GM12878 (cell line): Measurements from ENCODE around the gene PLCG2. TPM values are rescaled to one million over a fixed set of nuclear protein-coding genes. Genes with fewer than 3 reads are reported as not detected.

Experiments
- CBX3 ChIP-seq: fragments of 200-600 bp; sonication (generic); IDR thresholded peaks from 2 replicates; pipeline ENCODE4 v1.6.1; 2016; ENCODE audit warnings: low read depth, borderline replicate concordance
- CREB1 ChIP-seq: IDR thresholded peaks from 2 replicates; pipeline ENCODE4 v1.6.1; 2012; ENCODE audit warnings: low read depth, mild to moderate bottlenecking, inconsistent platforms
- GATAD2B ChIP-seq: fragments of 450-650 bp; conservative IDR thresholded peaks from 2 replicates; pipeline ENCODE4 v1.6.1; 2017; ENCODE audit warnings: low read depth, mild to moderate bottlenecking, moderate library complexity
- JUNB ChIP-seq: IDR thresholded peaks from 2 replicates; pipeline ENCODE4 v1.6.1; 2016; ENCODE audit warnings: antibody characterized with exemption, mild to moderate bottlenecking
- JUND ChIP-seq: IDR thresholded peaks from 2 replicates; pipeline ENCODE4 v1.6.1; 2012; ENCODE audit warnings: low read depth, mild to moderate bottlenecking, low read length, improper control_type of control experiment, moderate library complexity
- LARP7 ChIP-seq: fragments of 450-650 bp; IDR thresholded peaks from 2 replicates; pipeline ENCODE4 v1.6.1; 2017; ENCODE audit warnings: mild to moderate bottlenecking
- NBN ChIP-seq: fragments of 450-650 bp; IDR thresholded peaks from 2 replicates; pipeline ENCODE4 v1.6.1; 2016
- NFXL1 ChIP-seq: fragments of 450-650 bp; IDR thresholded peaks from 2 replicates; pipeline ENCODE4 v1.6.1; 2017; ENCODE audit warnings: antibody characterized with exemption, mild to moderate bottlenecking, borderline replicate concordance
- PML ChIP-seq: IDR thresholded peaks from 2 replicates; pipeline ENCODE4 v1.6.1; 2012; ENCODE audit warnings: low read length, inconsistent platforms
- POLR2AphosphoS5 ChIP-seq: IDR thresholded peaks from 2 replicates; pipeline ENCODE4 v1.6.1; 2011; ENCODE audit warnings: mild to moderate bottlenecking, low read length, inconsistent platforms
- SPI1 ChIP-seq: IDR thresholded peaks from 2 replicates; pipeline ENCODE4 v1.6.1; 2011; ENCODE audit warnings: low read depth, mild to moderate bottlenecking, low read length, moderate library complexity, borderline replicate concordance; ENCODE audit not compliant: insufficient read depth
- SREBF1 ChIP-seq: IDR thresholded peaks from 2 replicates; pipeline ENCODE4 v1.6.1; 2012; ENCODE audit warnings: mild to moderate bottlenecking, low read length
- STAT3 ChIP-seq: IDR thresholded peaks from 2 replicates; pipeline ENCODE4 v1.6.1; 2011; ENCODE audit warnings: low read depth, low read length, improper control_type of control experiment
- TARDBP ChIP-seq: IDR thresholded peaks from 2 replicates; pipeline ENCODE4 v1.6.1; 2016; ENCODE audit warnings: borderline replicate concordance
- TCF3 ChIP-seq: IDR thresholded peaks from 2 replicates; pipeline ENCODE4 v1.6.1; 2012; ENCODE audit warnings: low read depth, mild to moderate bottlenecking, low read length, borderline replicate concordance; ENCODE audit not compliant: insufficient read depth
- ZZZ3 ChIP-seq: IDR thresholded peaks from 2 replicates; pipeline ENCODE4 v1.6.1; 2011; ENCODE audit warnings: low read depth; ENCODE audit not compliant: control insufficient read depth, insufficient read length
- polyA plus RNA-seq, 11 experiments: library from polyadenylated mRNA; depleted of rRNA in 4 of 11; unstranded in 6 of 11; stranded (reverse) in 5 of 11; fragments of >200 nt; fragmentation: Nextera tagmentation in 4 of 11; fragmentation: Illumina TruSeq in 1 of 11; extraction: Ambion mirVana in 4 of 11; extraction: Trizol in 1 of 11; gene quantifications; 1 replicate in 1 of 11; 2 replicates in 10 of 11; pipeline versions ENCODE4 v1.2.1 to v1.2.3, GENCODE V29; 2011 to 2016; ENCODE audit warnings: inconsistent platforms in 2 of 11, missing spikeins in 2 of 11, low read depth in 1 of 11
- total RNA-seq, 4 experiments: library from RNA; depleted of rRNA in 3 of 4; stranded (reverse); fragments of >200 nt in 3 of 4; fragmentation: Illumina TruSeq in 1 of 4; extraction: Trizol in 1 of 4; gene quantifications; 2 replicates each; pipeline versions ENCODE4 v1.2.1 to v1.2.3, GENCODE V29; 2013 to 2021
- TF ChIP-seq, protein P1 (sequence below): fragments of 150-350 bp; IDR thresholded peaks from 2 replicates; pipeline ENCODE4 v1.6.1; 2016; ENCODE audit warnings: low read depth, low read length
- TF ChIP-seq, protein P2 (sequence below): IDR thresholded peaks from 2 replicates; pipeline ENCODE4 v1.6.1; 2012; ENCODE audit warnings: improper control_type of control experiment, low read depth, low read length; ENCODE audit not compliant: insufficient replicate concordance
- TF ChIP-seq, protein P3 (sequence below): IDR thresholded peaks from 2 replicates; pipeline ENCODE4 v1.6.1; 2012; ENCODE audit warnings: low read depth, low read length, improper control_type of control experiment
- TF ChIP-seq, protein P4 (sequence below): fragments of 450-650 bp; IDR thresholded peaks from 2 replicates; pipeline ENCODE4 v1.6.1; 2016; ENCODE audit warnings: mild to moderate bottlenecking
- TF ChIP-seq, protein P5 (sequence below): IDR thresholded peaks from 2 replicates; pipeline ENCODE4 v1.6.1; 2011; ENCODE audit warnings: borderline replicate concordance, low read depth, mild to moderate bottlenecking, moderate library complexity, low read length; ENCODE audit not compliant: insufficient read depth, poor library complexity, severe bottlenecking

PLCG2 gene
- total and polyA plus RNA-seq, 10 of the 15 experiments (the other 5 are each of a cell fraction or from before 2014, with no cell fraction given), result 47.6 to 256 (median 149) TPM

DNA sequence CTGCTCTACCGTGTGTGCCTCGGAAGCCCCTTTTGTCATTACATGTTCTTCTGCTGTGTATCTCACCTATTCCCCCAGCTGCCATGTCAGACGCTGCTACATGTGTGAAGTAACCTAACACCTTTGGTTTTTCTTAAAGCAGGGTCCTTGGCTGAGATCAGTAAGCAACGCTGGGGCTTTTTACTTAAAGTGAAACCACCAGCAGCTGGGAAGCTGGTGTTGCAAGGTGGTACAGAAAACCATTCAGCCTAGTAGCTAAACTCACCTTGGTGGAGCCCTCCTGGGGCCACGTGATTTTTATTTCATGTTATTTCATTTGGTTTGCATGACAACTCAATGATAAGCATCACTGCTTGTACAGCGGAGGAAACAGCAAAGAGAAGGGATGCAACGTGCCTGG, 62.6 kb downstream of the PLCG2 start (continued):
- TF ChIP-seq NBN (peak; percentile 55; the same call in 1 of the 2 replicates), CREB1 (no peak; the same call in 1 of the 2 replicates), TCF3 (peak; percentile 59; the same call in 1 of the 2 replicates), JUND (no peak), NFXL1 (no peak), TARDBP (no peak), GATAD2B (peak; percentile 50), LARP7 (no peak), ZZZ3 (no peak), CBX3 (no peak), POLR2AphosphoS5 (no peak), STAT3 (no peak), SPI1 (no peak), PML (no peak), JUNB (peak; percentile 38; the same call in 1 of the 2 replicates), SREBF1 (no peak)
- TF ChIP-seq, protein P1, sequence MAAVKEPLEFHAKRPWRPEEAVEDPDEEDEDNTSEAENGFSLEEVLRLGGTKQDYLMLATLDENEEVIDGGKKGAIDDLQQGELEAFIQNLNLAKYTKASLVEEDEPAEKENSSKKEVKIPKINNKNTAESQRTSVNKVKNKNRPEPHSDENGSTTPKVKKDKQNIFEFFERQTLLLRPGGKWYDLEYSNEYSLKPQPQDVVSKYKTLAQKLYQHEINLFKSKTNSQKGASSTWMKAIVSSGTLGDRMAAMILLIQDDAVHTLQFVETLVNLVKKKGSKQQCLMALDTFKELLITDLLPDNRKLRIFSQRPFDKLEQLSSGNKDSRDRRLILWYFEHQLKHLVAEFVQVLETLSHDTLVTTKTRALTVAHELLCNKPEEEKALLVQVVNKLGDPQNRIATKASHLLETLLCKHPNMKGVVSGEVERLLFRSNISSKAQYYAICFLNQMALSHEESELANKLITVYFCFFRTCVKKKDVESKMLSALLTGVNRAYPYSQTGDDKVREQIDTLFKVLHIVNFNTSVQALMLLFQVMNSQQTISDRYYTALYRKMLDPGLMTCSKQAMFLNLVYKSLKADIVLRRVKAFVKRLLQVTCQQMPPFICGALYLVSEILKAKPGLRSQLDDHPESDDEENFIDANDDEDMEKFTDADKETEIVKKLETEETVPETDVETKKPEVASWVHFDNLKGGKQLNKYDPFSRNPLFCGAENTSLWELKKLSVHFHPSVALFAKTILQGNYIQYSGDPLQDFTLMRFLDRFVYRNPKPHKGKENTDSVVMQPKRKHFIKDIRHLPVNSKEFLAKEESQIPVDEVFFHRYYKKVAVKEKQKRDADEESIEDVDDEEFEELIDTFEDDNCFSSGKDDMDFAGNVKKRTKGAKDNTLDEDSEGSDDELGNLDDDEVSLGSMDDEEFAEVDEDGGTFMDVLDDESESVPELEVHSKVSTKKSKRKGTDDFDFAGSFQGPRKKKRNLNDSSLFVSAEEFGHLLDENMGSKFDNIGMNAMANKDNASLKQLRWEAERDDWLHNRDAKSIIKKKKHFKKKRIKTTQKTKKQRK, result no peak
- TF ChIP-seq, protein P2, sequence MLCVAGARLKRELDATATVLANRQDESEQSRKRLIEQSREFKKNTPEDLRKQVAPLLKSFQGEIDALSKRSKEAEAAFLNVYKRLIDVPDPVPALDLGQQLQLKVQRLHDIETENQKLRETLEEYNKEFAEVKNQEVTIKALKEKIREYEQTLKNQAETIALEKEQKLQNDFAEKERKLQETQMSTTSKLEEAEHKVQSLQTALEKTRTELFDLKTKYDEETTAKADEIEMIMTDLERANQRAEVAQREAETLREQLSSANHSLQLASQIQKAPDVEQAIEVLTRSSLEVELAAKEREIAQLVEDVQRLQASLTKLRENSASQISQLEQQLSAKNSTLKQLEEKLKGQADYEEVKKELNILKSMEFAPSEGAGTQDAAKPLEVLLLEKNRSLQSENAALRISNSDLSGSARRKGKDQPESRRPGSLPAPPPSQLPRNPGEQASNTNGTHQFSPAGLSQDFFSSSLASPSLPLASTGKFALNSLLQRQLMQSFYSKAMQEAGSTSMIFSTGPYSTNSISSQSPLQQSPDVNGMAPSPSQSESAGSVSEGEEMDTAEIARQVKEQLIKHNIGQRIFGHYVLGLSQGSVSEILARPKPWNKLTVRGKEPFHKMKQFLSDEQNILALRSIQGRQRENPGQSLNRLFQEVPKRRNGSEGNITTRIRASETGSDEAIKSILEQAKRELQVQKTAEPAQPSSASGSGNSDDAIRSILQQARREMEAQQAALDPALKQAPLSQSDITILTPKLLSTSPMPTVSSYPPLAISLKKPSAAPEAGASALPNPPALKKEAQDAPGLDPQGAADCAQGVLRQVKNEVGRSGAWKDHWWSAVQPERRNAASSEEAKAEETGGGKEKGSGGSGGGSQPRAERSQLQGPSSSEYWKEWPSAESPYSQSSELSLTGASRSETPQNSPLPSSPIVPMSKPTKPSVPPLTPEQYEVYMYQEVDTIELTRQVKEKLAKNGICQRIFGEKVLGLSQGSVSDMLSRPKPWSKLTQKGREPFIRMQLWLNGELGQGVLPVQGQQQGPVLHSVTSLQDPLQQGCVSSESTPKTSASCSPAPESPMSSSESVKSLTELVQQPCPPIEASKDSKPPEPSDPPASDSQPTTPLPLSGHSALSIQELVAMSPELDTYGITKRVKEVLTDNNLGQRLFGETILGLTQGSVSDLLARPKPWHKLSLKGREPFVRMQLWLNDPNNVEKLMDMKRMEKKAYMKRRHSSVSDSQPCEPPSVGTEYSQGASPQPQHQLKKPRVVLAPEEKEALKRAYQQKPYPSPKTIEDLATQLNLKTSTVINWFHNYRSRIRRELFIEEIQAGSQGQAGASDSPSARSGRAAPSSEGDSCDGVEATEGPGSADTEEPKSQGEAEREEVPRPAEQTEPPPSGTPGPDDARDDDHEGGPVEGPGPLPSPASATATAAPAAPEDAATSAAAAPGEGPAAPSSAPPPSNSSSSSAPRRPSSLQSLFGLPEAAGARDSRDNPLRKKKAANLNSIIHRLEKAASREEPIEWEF, result no peak
- TF ChIP-seq, protein P3, sequence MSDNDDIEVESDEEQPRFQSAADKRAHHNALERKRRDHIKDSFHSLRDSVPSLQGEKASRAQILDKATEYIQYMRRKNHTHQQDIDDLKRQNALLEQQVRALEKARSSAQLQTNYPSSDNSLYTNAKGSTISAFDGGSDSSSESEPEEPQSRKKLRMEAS, result no peak
- TF ChIP-seq, protein P4, sequence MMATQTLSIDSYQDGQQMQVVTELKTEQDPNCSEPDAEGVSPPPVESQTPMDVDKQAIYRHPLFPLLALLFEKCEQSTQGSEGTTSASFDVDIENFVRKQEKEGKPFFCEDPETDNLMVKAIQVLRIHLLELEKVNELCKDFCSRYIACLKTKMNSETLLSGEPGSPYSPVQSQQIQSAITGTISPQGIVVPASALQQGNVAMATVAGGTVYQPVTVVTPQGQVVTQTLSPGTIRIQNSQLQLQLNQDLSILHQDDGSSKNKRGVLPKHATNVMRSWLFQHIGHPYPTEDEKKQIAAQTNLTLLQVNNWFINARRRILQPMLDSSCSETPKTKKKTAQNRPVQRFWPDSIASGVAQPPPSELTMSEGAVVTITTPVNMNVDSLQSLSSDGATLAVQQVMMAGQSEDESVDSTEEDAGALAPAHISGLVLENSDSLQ, result no peak
- TF ChIP-seq, protein P5, sequence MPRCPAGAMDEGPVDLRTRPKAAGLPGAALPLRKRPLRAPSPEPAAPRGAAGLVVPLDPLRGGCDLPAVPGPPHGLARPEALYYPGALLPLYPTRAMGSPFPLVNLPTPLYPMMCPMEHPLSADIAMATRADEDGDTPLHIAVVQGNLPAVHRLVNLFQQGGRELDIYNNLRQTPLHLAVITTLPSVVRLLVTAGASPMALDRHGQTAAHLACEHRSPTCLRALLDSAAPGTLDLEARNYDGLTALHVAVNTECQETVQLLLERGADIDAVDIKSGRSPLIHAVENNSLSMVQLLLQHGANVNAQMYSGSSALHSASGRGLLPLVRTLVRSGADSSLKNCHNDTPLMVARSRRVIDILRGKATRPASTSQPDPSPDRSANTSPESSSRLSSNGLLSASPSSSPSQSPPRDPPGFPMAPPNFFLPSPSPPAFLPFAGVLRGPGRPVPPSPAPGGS, result no peak
